Stimulated activated CD8-positive, alpha-beta memory T cell treated with anti-CD3 and anti-CD28 coated beads, Interleukin-15, amount 100 ng/mL, for 4 hours (primary cell): ENCODE data around the gene ADORA1.

Experiments used
- DNase-seq, 2 donors: peaks; one replicate each; pipeline ENCODE4 v3.0.0-alpha.2; 2020; ENCODE audit warnings: low read depth in 2 of 2

ADORA1 gene

GRCh38 chr1:203140743-203141520 lies 13.4 kb downstream of the ADORA1 start:
- DNase-seq: no peak

- no peak for DNase-seq
Measured at GRCh38 chr1:203142124-203142523, 14.6 kb downstream of the ADORA1 start.

- no peak for DNase-seq
Measured at GRCh38 chr1:203142684-203143408, 15.3 kb downstream of the ADORA1 start.

GRCh38 chr1:203143641-203144040 lies 16.1 kb downstream of the ADORA1 start:
- DNase-seq: no peak

- no peak for DNase-seq
Measured at GRCh38 chr1:203144661-203145060, 17.1 kb downstream of the ADORA1 start.

GRCh38 chr1:203145321-203146041 lies 18.0 kb downstream of the ADORA1 start:
- no peak for DNase-seq

- no peak for DNase-seq
Measured at GRCh38 chr1:203146042-203146369, 18.5 kb downstream of the ADORA1 start.

- DNase-seq: no peak
Measured at GRCh38 chr1:203146537-203146936, 19.0 kb downstream of the ADORA1 start.

GRCh38 chr1:203147376-203147775 lies 19.9 kb downstream of the ADORA1 start:
- DNase-seq: no peak

- DNase-seq: no peak
Measured at GRCh38 chr1:203148127-203148526, 20.6 kb downstream of the ADORA1 start.

- no peak for DNase-seq
Measured at GRCh38 chr1:203148579-203148978, 21.1 kb downstream of the ADORA1 start.

- DNase-seq: no peak
Measured at GRCh38 chr1:203149188-203149840, 21.8 kb downstream of the ADORA1 start.

- no peak for DNase-seq
Measured at GRCh38 chr1:203150511-203151297, 23.2 kb downstream of the ADORA1 start.

GRCh38 chr1:203151362-203152157 lies 24.0 kb downstream of the ADORA1 start:
- no peak for DNase-seq

GRCh38 chr1:203152158-203153034 lies 24.9 kb downstream of the ADORA1 start:
- DNase-seq: no peak

- DNase-seq: no peak
Measured at GRCh38 chr1:203153051-203153988, 25.8 kb downstream of the ADORA1 start.

GRCh38 chr1:203153989-203154821 lies 26.7 kb downstream of the ADORA1 start:
- DNase-seq: no peak
